GM12878 (cell line): ENCODE data around the gene DRD2. TPM values are rescaled to one million over a fixed set of nuclear protein-coding genes. Genes with fewer than 3 reads are reported as not detected.

Experiments
- ATAC-seq: fragments of 200-7000 bp; cut with Tn5 transposase; 3 replicates; pipeline ENCODE4 v1.9.1; 2020; ENCODE audit warnings: mild to moderate bottlenecking, moderate library complexity
- BruUV-seq: library from RNA; stranded (reverse); fragments of 400-500 nt; replicated peaks from 2 replicates; lab custom pipeline; 2021; lab: Mats Ljungman, UMichigan
- CTCF ChIA-PET: fragments of 300-600 bp; sonication (Branson Sonifier 250); formaldehyde crosslinking; extraction: SDS; loops from one replicate; lab custom pipeline; 2021; ENCODE audit warnings: inconsistent platforms; lab: Yijun Ruan, JAX
- POLR2A ChIA-PET: fragments of 350-600 bp; formaldehyde crosslinking; extraction: SDS; loops from one replicate; lab custom pipeline; 2021; ENCODE audit warnings: inconsistent platforms; lab: Charles Lee
- RAD21 ChIA-PET: fragments of 300-600 bp; sonication (Branson Sonifier 250); formaldehyde crosslinking; loops from one replicate; lab custom pipeline; 2023; ENCODE audit warnings: antibody characterized with exemption; ENCODE audit not compliant: unreplicated experiment; lab: Charles Lee
- SMC1A ChIA-PET: fragments of 300-600 bp; sonication (Branson Sonifier 250); formaldehyde crosslinking; loops from one replicate; lab custom pipeline; 2023; ENCODE audit not compliant: unreplicated experiment, uncharacterized antibody; lab: Charles Lee
- DNase-seq: peaks from one replicate; pipeline ENCODE4 v3.0.0-alpha.2; 2011; ENCODE audit warnings: low read depth, low spot score
- FAIRE-seq: peaks from 3 replicates; lab custom pipeline; 2011; peaks lifted over from hg19 to GRCh38; lab: Jason Lieb, UNC
- H2AFZ ChIP-seq: 2 replicates; pipeline ENCODE4 v1.6.0; 2011; ENCODE audit warnings: low read depth, low read length, control low read depth; ENCODE audit not compliant: control insufficient read depth
- H3K27ac ChIP-seq: 2 replicates; pipeline ENCODE4 v1.5.1; 2011; ENCODE audit warnings: control low read depth; ENCODE audit not compliant: control insufficient read depth, insufficient read depth
- H3K27me3 ChIP-seq, 2 experiments: replicated peaks in 1 of 2; 2 replicates each; pipeline versions ENCODE4 v1.6.0 to v1.6.1; 2011; ENCODE audit warnings: low read length in 1 of 2; ENCODE audit not compliant: control insufficient read depth in 2 of 2, insufficient read depth in 2 of 2
- H3K36me3 ChIP-seq, 2 experiments: 2 replicates each; pipeline ENCODE4 v1.5.1; 2011; ENCODE audit warnings: low read length in 1 of 2; ENCODE audit not compliant: control insufficient read depth in 2 of 2, insufficient read depth in 2 of 2
- H3K4me1 ChIP-seq: 2 replicates; pipeline ENCODE4 v1.6.1; 2011; ENCODE audit warnings: mild to moderate bottlenecking, low read length, moderate library complexity, mixed read lengths; ENCODE audit not compliant: control insufficient read depth, insufficient read depth
- H3K4me2 ChIP-seq: 2 replicates; pipeline ENCODE4 v1.6.0; 2011; ENCODE audit warnings: control low read depth; ENCODE audit not compliant: control insufficient read depth, insufficient read depth
- H3K4me3 ChIP-seq: fragments of 200-600 bp; sonication (generic); 2 replicates; pipeline ENCODE4 v1.5.1; 2016
- H3K79me2 ChIP-seq: 2 replicates; pipeline ENCODE4 v1.6.0; 2011; ENCODE audit warnings: low read length; ENCODE audit not compliant: control insufficient read depth, insufficient read depth
- H3K9ac ChIP-seq: 2 replicates; pipeline ENCODE4 v1.8.0; 2011; ENCODE audit warnings: low read length, control low read depth, mixed read lengths; ENCODE audit not compliant: control insufficient read depth, insufficient read depth
- H3K9me3 ChIP-seq: replicated peaks from 3 replicates; pipeline ENCODE4 v1.5.1; 2011; ENCODE audit warnings: mild to moderate bottlenecking, low read length; ENCODE audit not compliant: control insufficient read depth, insufficient read depth
- H4K20me1 ChIP-seq: 2 replicates; pipeline ENCODE4 v1.6.0; 2011; ENCODE audit not compliant: control insufficient read depth, insufficient read depth
- BHLHE40 ChIP-seq, 2 experiments: fragments of 450-650 bp in 1 of 2; IDR thresholded peaks; 2 replicates each; pipeline ENCODE4 v1.6.1; 2011 to 2017; ENCODE audit warnings: low read depth in 2 of 2, borderline replicate concordance in 1 of 2, improper control_type of control experiment in 1 of 2, low read length in 1 of 2, mild to moderate bottlenecking in 1 of 2
- CHD2 ChIP-seq: IDR thresholded peaks from 2 replicates; pipeline ENCODE4 v1.6.1; 2011; ENCODE audit warnings: low read depth, low read length, improper control_type of control experiment, borderline replicate concordance
- IKZF1 ChIP-seq: fragments of 450-650 bp; conservative IDR thresholded peaks from 2 replicates; pipeline ENCODE4 v1.6.1; 2017; ENCODE audit warnings: antibody characterized with exemption, mild to moderate bottlenecking
- MTA3 ChIP-seq: IDR thresholded peaks from 2 replicates; pipeline ENCODE4 v1.6.1; 2012; ENCODE audit warnings: low read length, inconsistent platforms, borderline replicate concordance
- NFIC ChIP-seq: IDR thresholded peaks from 2 replicates; pipeline ENCODE4 v1.6.1; 2012; ENCODE audit warnings: low read depth, mild to moderate bottlenecking, inconsistent platforms, low read length, moderate library complexity
- SMC3 ChIP-seq: IDR thresholded peaks from 2 replicates; pipeline ENCODE4 v1.6.1; 2011; ENCODE audit warnings: low read length, improper control_type of control experiment, borderline replicate concordance
- SP1 ChIP-seq: IDR thresholded peaks from one replicate; pipeline ENCODE4 v1.6.1; 2011; ENCODE audit warnings: low read depth, low read length
- STAT1 ChIP-seq: fragments of 450-650 bp; conservative IDR thresholded peaks from 2 replicates; pipeline ENCODE4 v1.6.1; 2014; ENCODE audit warnings: antibody characterized with exemption, mild to moderate bottlenecking
- ZBED1 ChIP-seq: IDR thresholded peaks from 2 replicates; pipeline ENCODE4 v1.6.1; 2016; ENCODE audit warnings: borderline replicate concordance
- ZNF384 ChIP-seq: IDR thresholded peaks from 2 replicates; pipeline ENCODE4 v1.6.1; 2012; ENCODE audit warnings: low read depth, mild to moderate bottlenecking, low read length, improper control_type of control experiment, borderline replicate concordance
- WGBS: methylation state at CpG from one replicate; pipeline ENCODE4 v1.1.6; 2016; ENCODE audit warnings: low lambda C conversion rate; ENCODE audit not compliant: insufficient replicate concordance, insufficient coverage; ENCODE audit errors: missing lambda C conversion rate; 5-methylcytosine and 5-hydroxymethylcytosine counted together
- in situ Hi-C: fragments of 300-500 bp; cut with MboI; formaldehyde crosslinking; loops from 9 replicates; pipeline ENCODE4 v1.14.3; 2018; ENCODE audit warnings: mixed read lengths
- intact Hi-C: fragments of 100-400 bp; cut with micrococcal nuclease; formaldehyde crosslinking; loops from one replicate; pipeline ENCODE4 v1.14.2; 2022; ENCODE audit not compliant: unreplicated experiment
- polyA plus RNA-seq, 11 experiments: library from polyadenylated mRNA; depleted of rRNA in 4 of 11; unstranded in 6 of 11; stranded (reverse) in 5 of 11; fragments of >200 nt; fragmentation: Nextera tagmentation in 4 of 11; fragmentation: Illumina TruSeq in 1 of 11; extraction: Ambion mirVana in 4 of 11; extraction: Trizol in 1 of 11; gene quantifications; 1 replicate in 1 of 11; 2 replicates in 10 of 11; pipeline versions ENCODE4 v1.2.1 to v1.2.3, GENCODE V29; 2011 to 2016; ENCODE audit warnings: inconsistent platforms in 2 of 11, missing spikeins in 2 of 11, low read depth in 1 of 11
- total RNA-seq, 4 experiments: library from RNA; depleted of rRNA in 3 of 4; stranded (reverse); fragments of >200 nt in 3 of 4; fragmentation: Illumina TruSeq in 1 of 4; extraction: Trizol in 1 of 4; gene quantifications; 2 replicates each; pipeline versions ENCODE4 v1.2.1 to v1.2.3, GENCODE V29; 2013 to 2021
- TF ChIP-seq, protein P1 (sequence below): IDR thresholded peaks from 2 replicates; pipeline ENCODE4 v1.6.1; 2011; ENCODE audit warnings: borderline replicate concordance, low read depth, mild to moderate bottlenecking, moderate library complexity, low read length; ENCODE audit not compliant: insufficient read depth, poor library complexity, severe bottlenecking
- TF ChIP-seq, protein P2 (sequence below), 3 experiments: IDR thresholded peaks in 2 of 3; conservative IDR thresholded peaks in 1 of 3; 2 replicates each; pipeline ENCODE4 v1.5.1; 2011; ENCODE audit warnings: low read depth in 3 of 3, low read length in 3 of 3, mild to moderate bottlenecking in 3 of 3, control low read depth in 2 of 3, moderate library complexity in 2 of 3, inconsistent platforms in 1 of 3, mixed read lengths in 1 of 3; ENCODE audit not compliant: control insufficient read depth in 2 of 3, insufficient read depth in 1 of 3; ENCODE audit errors: extremely low read depth in 1 of 3

DRD2 gene
- total and polyA plus RNA-seq, 10 of the 15 experiments (the other 5 are each of a cell fraction or from before 2014, with no cell fraction given): not detected

DNA sequence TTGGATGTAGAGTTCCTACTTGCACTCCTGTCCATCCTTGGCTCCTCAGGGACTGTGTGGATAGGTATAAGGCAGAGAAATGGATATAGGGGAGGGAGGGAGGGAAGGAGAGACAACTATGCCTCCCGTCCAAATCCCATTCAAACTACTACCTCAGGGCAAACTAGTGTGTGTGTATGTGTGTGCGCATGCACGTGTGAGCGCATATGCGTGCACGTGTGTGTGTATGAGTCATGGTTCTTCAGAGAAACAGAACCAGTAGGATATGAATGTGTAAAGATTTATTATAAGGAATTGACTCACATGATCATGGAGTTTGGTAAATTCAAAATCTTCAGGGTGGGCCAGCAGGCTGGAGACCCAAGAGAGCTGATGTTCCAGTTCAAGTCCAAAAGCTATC, 42.2 kb upstream of the DRD2 start:
- in situ Hi-C loops: no loop called here
- Histone ChIP-seq H3K4me1 (no peaks in the 10 kb centered on the region), H3K36me3 (no peaks in the 10 kb centered on the region), H3K27ac (no peak overlapping the region), H3K4me3 (no peak overlapping the region), H3K79me2 (no peaks in the 10 kb centered on the region), H3K27me3 (no peaks in the 10 kb centered on the region; a peak in 2 of 4 replicates), H2AFZ (no peak overlapping the region), H3K9ac (no peak overlapping the region), H4K20me1 (no peaks in the 10 kb centered on the region), H3K4me2 (no peak overlapping the region), H3K9me3 (no peaks in the 10 kb centered on the region)
- TF ChIP-seq, protein P1, sequence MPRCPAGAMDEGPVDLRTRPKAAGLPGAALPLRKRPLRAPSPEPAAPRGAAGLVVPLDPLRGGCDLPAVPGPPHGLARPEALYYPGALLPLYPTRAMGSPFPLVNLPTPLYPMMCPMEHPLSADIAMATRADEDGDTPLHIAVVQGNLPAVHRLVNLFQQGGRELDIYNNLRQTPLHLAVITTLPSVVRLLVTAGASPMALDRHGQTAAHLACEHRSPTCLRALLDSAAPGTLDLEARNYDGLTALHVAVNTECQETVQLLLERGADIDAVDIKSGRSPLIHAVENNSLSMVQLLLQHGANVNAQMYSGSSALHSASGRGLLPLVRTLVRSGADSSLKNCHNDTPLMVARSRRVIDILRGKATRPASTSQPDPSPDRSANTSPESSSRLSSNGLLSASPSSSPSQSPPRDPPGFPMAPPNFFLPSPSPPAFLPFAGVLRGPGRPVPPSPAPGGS: peak; percentile 33
- TF ChIP-seq BHLHE40 (IDR thresholded peaks at IDR 0.05; ENCODE audit: borderline replicate concordance in 1 of 2, low read depth in 2 of 2, low read length in 1 of 2): no peak
- CTCF ChIA-PET: no interaction called here
- RAD21 ChIA-PET: no interaction called here
- DNase-seq (no peak), ATAC-seq (no peak), FAIRE-seq (no peak)
- intact Hi-C loops: no loop called here
- BruUV-seq: no TSS peak
- 42% methylated on average over 6 of the region's 6 CpGs for WGBS
- SMC1A ChIA-PET: no interaction called here
- POLR2A ChIA-PET: no interaction called here

DNA sequence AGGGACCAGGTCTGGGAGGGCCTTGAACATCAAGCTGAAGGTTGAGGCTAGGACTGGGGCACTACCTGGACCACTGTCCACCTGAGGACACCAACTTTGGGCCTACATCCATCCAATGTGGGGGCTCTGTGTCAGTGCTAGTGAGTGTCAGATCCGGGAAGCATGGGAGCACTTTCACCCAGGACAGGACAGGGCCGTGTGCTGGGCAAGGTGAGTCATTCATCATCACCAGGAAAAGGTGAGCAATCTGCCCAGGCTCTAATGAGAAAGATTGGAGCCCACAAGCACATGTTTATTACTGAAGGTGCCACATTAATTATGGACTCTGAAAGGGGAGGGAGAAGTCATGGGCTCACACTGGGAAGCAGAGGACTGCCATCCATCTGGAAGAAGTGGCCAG, 39.7 kb upstream of the DRD2 start:
- no peaks in the 10 kb centered on the region for H3K79me2 ChIP-seq
- H2AFZ ChIP-seq: no peak overlapping the region
- ChIA-PET CTCF (no interaction called here), RAD21 (no interaction called here), POLR2A (no interaction called here), SMC1A (interaction anchor here (1.2 kb wide), 1 partner anchor 86 kb away, joined by 3 read pairs; no protein-coding TSS in a partner anchor)
- H4K20me1 ChIP-seq: no peaks in the 10 kb centered on the region
- H3K4me3 ChIP-seq: no peak overlapping the region
- no peak for TF ChIP-seq NFIC
- TF ChIP-seq, protein P2, sequence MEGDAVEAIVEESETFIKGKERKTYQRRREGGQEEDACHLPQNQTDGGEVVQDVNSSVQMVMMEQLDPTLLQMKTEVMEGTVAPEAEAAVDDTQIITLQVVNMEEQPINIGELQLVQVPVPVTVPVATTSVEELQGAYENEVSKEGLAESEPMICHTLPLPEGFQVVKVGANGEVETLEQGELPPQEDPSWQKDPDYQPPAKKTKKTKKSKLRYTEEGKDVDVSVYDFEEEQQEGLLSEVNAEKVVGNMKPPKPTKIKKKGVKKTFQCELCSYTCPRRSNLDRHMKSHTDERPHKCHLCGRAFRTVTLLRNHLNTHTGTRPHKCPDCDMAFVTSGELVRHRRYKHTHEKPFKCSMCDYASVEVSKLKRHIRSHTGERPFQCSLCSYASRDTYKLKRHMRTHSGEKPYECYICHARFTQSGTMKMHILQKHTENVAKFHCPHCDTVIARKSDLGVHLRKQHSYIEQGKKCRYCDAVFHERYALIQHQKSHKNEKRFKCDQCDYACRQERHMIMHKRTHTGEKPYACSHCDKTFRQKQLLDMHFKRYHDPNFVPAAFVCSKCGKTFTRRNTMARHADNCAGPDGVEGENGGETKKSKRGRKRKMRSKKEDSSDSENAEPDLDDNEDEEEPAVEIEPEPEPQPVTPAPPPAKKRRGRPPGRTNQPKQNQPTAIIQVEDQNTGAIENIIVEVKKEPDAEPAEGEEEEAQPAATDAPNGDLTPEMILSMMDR (IDR thresholded peaks at IDR 0.05 in 2 of 3, conservative IDR thresholded peaks at IDR 0.05 in 1 of 3; ENCODE audit: control insufficient read depth in 2 of 3, extremely low read depth in 1 of 3, insufficient read depth in 1 of 3, low read depth in 3 of 3, low read length in 3 of 3): no peak
- no peak for TF ChIP-seq CHD2
- TF ChIP-seq MTA3: no peak
- no peak for TF ChIP-seq IKZF1
- no peak for TF ChIP-seq SP1
- no peak for TF ChIP-seq SMC3
- no peak for TF ChIP-seq STAT1
- TF ChIP-seq ZBED1: no peak
- TF ChIP-seq ZNF384: no peak
- BruUV-seq: no TSS peak
- intact Hi-C loops (no loop called here), in situ Hi-C loops (no loop called here)
- ATAC-seq (no peak), FAIRE-seq (no peak), DNase-seq (no peak)
- no peaks in the 10 kb centered on the region for H3K36me3 ChIP-seq
- WGBS: 0% methylated on average over 2 of the region's 2 CpGs
- no peak overlapping the region for H3K27ac ChIP-seq
- no peaks in the 10 kb centered on the region; a peak in 2 of 4 replicates for H3K27me3 ChIP-seq
- no peaks in the 10 kb centered on the region for H3K4me1 ChIP-seq
- no peak overlapping the region for H3K4me2 ChIP-seq
- no peak overlapping the region for H3K9ac ChIP-seq
- H3K9me3 ChIP-seq: no peaks in the 10 kb centered on the region
